Astrocyte (in vitro differentiated cells and primary cell): ENCODE data around the gene MADD.

Source experiments
- CTCF ChIP-seq: IDR thresholded peaks from 2 replicates; pipeline ENCODE4 v1.5.1; 2011; ENCODE audit warnings: low read depth, mild to moderate bottlenecking, inconsistent platforms, low read length, moderate library complexity; ENCODE audit not compliant: insufficient read depth
- EZH2 ChIP-seq: IDR thresholded peaks from 2 replicates; pipeline ENCODE4 v1.6.1; 2012; ENCODE audit warnings: mild to moderate bottlenecking, low read length, inconsistent platforms; ENCODE audit not compliant: insufficient read depth

GRCh38 chr11:47347137-47347536 is 77.2 kb downstream of the MADD start:
- no peak for TF ChIP-seq CTCF
- TF ChIP-seq EZH2, result no peak
